ENCODE measurements around the gene MDM2.
"Not testable (repeated sequence)": the region's sequence is repeated elsewhere in the genome, so short reads cannot be mapped to it uniquely, and the experiment has no call there.

MDM2 gene

DNA sequence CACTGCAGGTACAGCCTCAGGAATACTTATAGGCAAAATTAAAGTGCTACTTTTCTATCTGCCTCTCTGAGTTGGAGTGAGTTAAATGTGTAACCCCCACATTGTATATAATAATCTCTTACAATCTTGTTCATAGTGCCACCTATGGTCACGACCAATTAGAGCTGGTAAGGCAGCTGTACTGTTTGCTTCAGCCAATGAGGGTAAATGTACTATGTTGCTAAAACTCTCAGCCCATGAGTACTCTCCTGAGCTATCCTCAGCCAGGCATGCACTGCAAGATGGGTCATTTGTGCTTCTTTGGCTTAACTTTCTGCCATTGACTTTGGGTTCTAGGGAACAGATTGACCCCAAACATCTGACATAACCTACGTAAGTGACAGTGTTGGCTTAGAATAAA, 15.0 kb upstream of the MDM2 start:
- Histone ChIP-seq H3K27ac (ENCODE audit: low read depth, low read length) (no peak overlapping the region), H3K9me3 (ENCODE audit: control insufficient read depth in 5 of 5, low read length in 5 of 5) (no peaks in the 10 kb centered on the region), H3K4me3 (ENCODE audit: low read depth in 1 of 5, low read length in 5 of 5) (no peak overlapping the region), H3K36me3 (ENCODE audit: control insufficient read depth in 5 of 5, insufficient read depth in 5 of 5, low read length in 5 of 5) (no peaks in the 10 kb centered on the region), H3K4me1 (ENCODE audit: control insufficient read depth in 5 of 5, insufficient read depth in 5 of 5, low read length in 5 of 5) (peaks cover 0 to 1% (median 0%) of the 10 kb centered on the region in 5 donors), H3K9ac (ENCODE audit: low read length in 5 of 5) (no peak overlapping the region), H3K27me3 (ENCODE audit: control insufficient read depth in 5 of 5, insufficient read depth in 4 of 5, low read length in 5 of 5) (no peaks in the 10 kb centered on the region)

DNA sequence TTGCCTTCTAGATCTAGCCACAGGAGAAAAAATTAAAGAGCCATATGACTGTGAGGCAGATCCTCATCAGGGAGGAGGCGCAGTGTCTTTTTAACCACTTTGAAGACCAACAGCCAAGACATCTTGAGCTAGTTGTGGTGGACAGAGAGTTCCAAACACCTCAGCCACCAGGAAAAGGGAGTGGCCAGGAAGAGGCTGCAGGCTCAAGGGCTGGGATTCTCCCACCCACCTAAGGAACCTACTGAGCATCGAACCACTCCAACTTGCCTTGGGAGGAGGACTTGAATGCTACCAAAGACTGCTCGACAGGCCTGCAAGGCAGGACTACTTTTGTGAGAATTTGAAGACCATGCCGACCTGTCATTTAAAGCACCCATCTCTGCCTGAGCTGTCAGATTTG, 14.5 kb upstream of the MDM2 start:
- Histone ChIP-seq H3K27ac (ENCODE audit: low read depth, low read length) (no peak overlapping the region), H3K9me3 (ENCODE audit: control insufficient read depth in 5 of 5, low read length in 5 of 5) (no peaks in the 10 kb centered on the region), H3K27me3 (ENCODE audit: control insufficient read depth in 5 of 5, insufficient read depth in 4 of 5, low read length in 5 of 5) (no peaks in the 10 kb centered on the region), H3K36me3 (ENCODE audit: control insufficient read depth in 5 of 5, insufficient read depth in 5 of 5, low read length in 5 of 5) (no peaks in the 10 kb centered on the region), H3K9ac (ENCODE audit: low read length in 5 of 5) (no peak overlapping the region), H3K4me1 (ENCODE audit: control insufficient read depth in 5 of 5, insufficient read depth in 5 of 5, low read length in 5 of 5) (no peaks in the 10 kb centered on the region), H3K4me3 (ENCODE audit: low read depth in 1 of 5, low read length in 5 of 5) (no peak overlapping the region)

DNA sequence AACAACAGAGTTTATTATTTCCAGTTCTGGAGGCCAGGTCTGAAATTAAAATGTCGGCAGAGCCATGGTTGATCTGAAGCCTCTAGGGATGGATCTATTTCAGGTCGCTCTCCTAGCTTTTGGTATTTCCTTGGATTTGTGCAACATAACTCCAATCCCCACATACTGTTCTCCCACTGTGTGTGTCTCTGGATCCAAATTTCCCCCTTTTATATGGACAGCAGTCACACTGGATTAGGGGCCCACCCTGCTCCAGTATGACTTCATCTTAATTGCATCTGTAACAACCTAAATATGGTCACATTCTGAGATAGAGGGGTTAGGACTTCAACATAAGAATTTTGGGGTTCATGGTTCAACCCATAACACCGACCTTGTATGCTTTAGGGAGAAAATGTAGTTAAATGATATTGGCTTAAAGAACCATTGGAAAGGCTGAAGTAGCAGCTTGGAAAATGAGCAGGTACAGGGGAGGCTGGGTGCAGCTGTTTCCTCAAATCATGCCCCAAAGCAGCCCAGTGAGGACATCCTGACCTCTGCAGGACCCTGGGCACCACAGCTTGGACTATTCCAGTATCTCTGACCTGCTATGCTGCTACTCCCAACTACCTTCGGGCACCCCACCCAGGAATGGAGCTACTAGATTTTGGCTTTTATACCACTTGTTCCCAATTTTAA, 13.9 kb upstream of the MDM2 start:
- Histone ChIP-seq H3K9ac (ENCODE audit: low read length in 5 of 5) (no peak overlapping the region), H3K4me3 (ENCODE audit: low read depth in 1 of 5, low read length in 5 of 5) (no peak overlapping the region), H3K4me1 (ENCODE audit: control insufficient read depth in 5 of 5, insufficient read depth in 5 of 5, low read length in 5 of 5) (no peaks in the 10 kb centered on the region), H3K27ac (ENCODE audit: low read depth, low read length) (no peak overlapping the region), H3K36me3 (ENCODE audit: control insufficient read depth in 5 of 5, insufficient read depth in 5 of 5, low read length in 5 of 5) (no peaks in the 10 kb centered on the region), H3K27me3 (ENCODE audit: control insufficient read depth in 5 of 5, insufficient read depth in 4 of 5, low read length in 5 of 5) (no peaks in the 10 kb centered on the region), H3K9me3 (ENCODE audit: control insufficient read depth in 5 of 5, low read length in 5 of 5) (no peaks in the 10 kb centered on the region)

DNA sequence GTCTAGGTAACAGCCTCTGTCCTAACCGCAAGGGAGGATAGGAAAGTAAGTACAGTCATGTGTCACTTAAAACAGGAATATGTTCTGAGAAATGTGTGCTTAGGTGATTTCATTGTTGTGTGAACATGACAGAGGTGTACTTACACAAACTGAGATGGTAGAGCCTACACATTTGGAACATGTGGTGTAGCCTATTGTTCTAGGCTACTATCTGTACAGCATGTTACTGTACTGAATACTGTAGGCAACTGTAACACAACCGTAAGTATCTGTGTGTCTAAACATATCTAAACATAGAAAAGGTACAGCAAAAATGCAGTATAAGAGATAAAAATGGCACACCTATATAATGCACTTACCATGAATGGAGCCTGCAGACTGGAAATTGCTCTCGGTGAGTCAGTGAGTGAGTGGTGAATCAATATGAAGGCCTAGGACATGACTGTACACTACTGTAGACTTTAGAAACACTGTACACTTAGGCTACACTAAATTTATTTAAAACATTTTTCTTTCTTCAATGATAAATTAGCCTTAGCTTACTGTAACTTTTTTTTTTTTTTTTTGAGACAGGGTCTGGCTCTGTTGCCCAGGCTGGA, 13.2 kb upstream of the MDM2 start:
- H3K4me1 ChIP-seq (ENCODE audit: control insufficient read depth in 5 of 5, insufficient read depth in 5 of 5, low read length in 5 of 5) = no peaks in the 10 kb centered on the region
- no peak overlapping the region for H3K9ac ChIP-seq (ENCODE audit: low read length in 5 of 5)
- no peaks in the 10 kb centered on the region for H3K27me3 ChIP-seq (ENCODE audit: control insufficient read depth in 5 of 5, insufficient read depth in 4 of 5, low read length in 5 of 5)
- no peak overlapping the region for H3K4me3 ChIP-seq (ENCODE audit: low read depth in 1 of 5, low read length in 5 of 5)
- no peaks in the 10 kb centered on the region for H3K9me3 ChIP-seq (ENCODE audit: control insufficient read depth in 5 of 5, low read length in 5 of 5)
- H3K36me3 ChIP-seq (ENCODE audit: control insufficient read depth in 5 of 5, insufficient read depth in 5 of 5, low read length in 5 of 5) = no peaks in the 10 kb centered on the region
- H3K27ac ChIP-seq (ENCODE audit: low read depth, low read length) = no peak overlapping the region

DNA sequence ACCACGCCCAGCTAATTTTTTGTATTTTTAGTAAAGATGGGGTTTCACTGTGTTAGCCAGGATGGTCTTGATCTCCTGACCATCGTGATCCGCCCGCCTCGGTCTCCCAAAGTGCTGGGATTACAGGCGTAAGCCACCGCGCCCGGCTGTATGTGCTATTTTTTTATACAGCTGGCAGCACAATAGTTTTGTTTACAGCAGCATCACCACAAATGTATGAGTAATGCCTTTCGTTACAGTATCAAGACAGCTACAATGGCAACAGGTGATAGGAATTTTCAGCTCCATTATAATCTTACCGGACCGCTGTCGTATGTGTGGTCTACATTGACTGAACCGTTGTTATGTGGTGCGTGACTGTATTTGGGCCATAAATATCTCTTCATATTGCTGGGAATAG, 11.6 kb upstream of the MDM2 start:
- no peaks in the 10 kb centered on the region for H3K4me1 ChIP-seq (ENCODE audit: control insufficient read depth in 5 of 5, insufficient read depth in 5 of 5, low read length in 5 of 5)
- H3K36me3 ChIP-seq (ENCODE audit: control insufficient read depth in 5 of 5, insufficient read depth in 5 of 5, low read length in 5 of 5) = no peaks in the 10 kb centered on the region
- H3K4me3 ChIP-seq (ENCODE audit: low read depth in 1 of 5, low read length in 5 of 5) = no peak overlapping the region
- no peaks in the 10 kb centered on the region for H3K9me3 ChIP-seq (ENCODE audit: control insufficient read depth in 5 of 5, low read length in 5 of 5)
- no peak overlapping the region for H3K27ac ChIP-seq (ENCODE audit: low read depth, low read length)
- H3K27me3 ChIP-seq (ENCODE audit: control insufficient read depth in 5 of 5, insufficient read depth in 4 of 5, low read length in 5 of 5) = no peaks in the 10 kb centered on the region
- H3K9ac ChIP-seq (ENCODE audit: low read length in 5 of 5) = no peak overlapping the region

- no peak overlapping the region for H3K9ac ChIP-seq (ENCODE audit: low read length in 5 of 5)
Observed at GRCh38 chr12:68798882-68799234, 9.1 kb upstream of the MDM2 start.

GRCh38 chr12:68800294-68800693, 7.7 kb upstream of the MDM2 start:
- Histone ChIP-seq H3K9ac (ENCODE audit: low read length in 5 of 5) (no peak overlapping the region), H3K4me3 (ENCODE audit: low read depth in 1 of 5, low read length in 5 of 5) (no peak overlapping the region), H3K27me3 (ENCODE audit: control insufficient read depth in 5 of 5, insufficient read depth in 4 of 5, low read length in 5 of 5) (no peaks in the 10 kb centered on the region), H3K9me3 (ENCODE audit: control insufficient read depth in 5 of 5, low read length in 5 of 5) (no peaks in the 10 kb centered on the region), H3K36me3 (ENCODE audit: control insufficient read depth in 5 of 5, insufficient read depth in 5 of 5, low read length in 5 of 5) (no peaks in the 10 kb centered on the region), H3K4me1 (ENCODE audit: control insufficient read depth in 5 of 5, insufficient read depth in 5 of 5, low read length in 5 of 5) (peaks cover 0 to 2% (median 0%) of the 10 kb centered on the region in 5 donors), H3K27ac (ENCODE audit: low read depth, low read length) (no peak overlapping the region)

More at GRCh38 chr12:68798882-68799234, 9.1 kb upstream of the MDM2 start:
- Histone ChIP-seq H3K9me3 (ENCODE audit: control insufficient read depth in 5 of 5, low read length in 5 of 5) (no peaks in the 10 kb centered on the region), H3K27ac (ENCODE audit: low read depth, low read length) (no peak overlapping the region), H3K4me3 (ENCODE audit: low read depth in 1 of 5, low read length in 5 of 5) (no peak overlapping the region), H3K4me1 (ENCODE audit: control insufficient read depth in 5 of 5, insufficient read depth in 5 of 5, low read length in 5 of 5) (peaks cover 0 to 2% (median 0%) of the 10 kb centered on the region in 5 donors), H3K27me3 (ENCODE audit: control insufficient read depth in 5 of 5, insufficient read depth in 4 of 5, low read length in 5 of 5) (no peaks in the 10 kb centered on the region), H3K36me3 (ENCODE audit: control insufficient read depth in 5 of 5, insufficient read depth in 5 of 5, low read length in 5 of 5) (no peaks in the 10 kb centered on the region)

DNA sequence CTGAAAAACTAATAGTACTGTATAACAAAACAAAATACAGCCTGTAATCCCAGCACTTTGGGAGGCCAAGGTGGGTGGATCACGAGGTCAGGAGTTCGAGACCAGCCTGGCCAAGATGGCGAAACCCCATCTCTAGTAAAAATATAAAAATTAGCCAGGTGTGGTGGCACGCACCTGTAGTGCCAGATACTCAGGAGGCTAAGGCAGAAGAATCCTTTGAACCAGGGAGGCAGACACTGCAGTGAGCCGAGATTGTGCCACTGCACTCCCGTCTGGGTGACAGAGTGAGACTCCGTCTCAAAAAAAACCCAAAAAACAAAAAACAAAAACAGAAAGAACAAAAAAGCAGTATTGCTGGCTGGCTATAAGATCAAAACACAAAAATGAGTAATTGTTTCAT, 6.9 kb upstream of the MDM2 start:
- H3K9ac ChIP-seq (ENCODE audit: low read length in 5 of 5); H3K27ac ChIP-seq (ENCODE audit: low read depth, low read length): not testable (repeated sequence)

GRCh38 chr12:68802372-68802745, 5.6 kb upstream of the MDM2 start:
- H3K36me3 ChIP-seq (ENCODE audit: control insufficient read depth in 5 of 5, insufficient read depth in 5 of 5, low read length in 5 of 5); H3K27ac ChIP-seq (ENCODE audit: low read depth, low read length); H3K4me3 ChIP-seq (ENCODE audit: low read depth in 1 of 5, low read length in 5 of 5); H3K4me1 ChIP-seq (ENCODE audit: control insufficient read depth in 5 of 5, insufficient read depth in 5 of 5, low read length in 5 of 5); H3K9me3 ChIP-seq (ENCODE audit: control insufficient read depth in 5 of 5, low read length in 5 of 5); H3K27me3 ChIP-seq (ENCODE audit: control insufficient read depth in 5 of 5, insufficient read depth in 4 of 5, low read length in 5 of 5); H3K9ac ChIP-seq (ENCODE audit: low read length in 5 of 5): not testable (repeated sequence)

More for the DNA sequence above, 6.9 kb upstream of the MDM2 start:
- H3K36me3 ChIP-seq (ENCODE audit: control insufficient read depth in 5 of 5, insufficient read depth in 5 of 5, low read length in 5 of 5); H3K9me3 ChIP-seq (ENCODE audit: control insufficient read depth in 5 of 5, low read length in 5 of 5); H3K4me1 ChIP-seq (ENCODE audit: control insufficient read depth in 5 of 5, insufficient read depth in 5 of 5, low read length in 5 of 5); H3K4me3 ChIP-seq (ENCODE audit: low read depth in 1 of 5, low read length in 5 of 5); H3K27me3 ChIP-seq (ENCODE audit: control insufficient read depth in 5 of 5, insufficient read depth in 4 of 5, low read length in 5 of 5): not testable (repeated sequence)

DNA sequence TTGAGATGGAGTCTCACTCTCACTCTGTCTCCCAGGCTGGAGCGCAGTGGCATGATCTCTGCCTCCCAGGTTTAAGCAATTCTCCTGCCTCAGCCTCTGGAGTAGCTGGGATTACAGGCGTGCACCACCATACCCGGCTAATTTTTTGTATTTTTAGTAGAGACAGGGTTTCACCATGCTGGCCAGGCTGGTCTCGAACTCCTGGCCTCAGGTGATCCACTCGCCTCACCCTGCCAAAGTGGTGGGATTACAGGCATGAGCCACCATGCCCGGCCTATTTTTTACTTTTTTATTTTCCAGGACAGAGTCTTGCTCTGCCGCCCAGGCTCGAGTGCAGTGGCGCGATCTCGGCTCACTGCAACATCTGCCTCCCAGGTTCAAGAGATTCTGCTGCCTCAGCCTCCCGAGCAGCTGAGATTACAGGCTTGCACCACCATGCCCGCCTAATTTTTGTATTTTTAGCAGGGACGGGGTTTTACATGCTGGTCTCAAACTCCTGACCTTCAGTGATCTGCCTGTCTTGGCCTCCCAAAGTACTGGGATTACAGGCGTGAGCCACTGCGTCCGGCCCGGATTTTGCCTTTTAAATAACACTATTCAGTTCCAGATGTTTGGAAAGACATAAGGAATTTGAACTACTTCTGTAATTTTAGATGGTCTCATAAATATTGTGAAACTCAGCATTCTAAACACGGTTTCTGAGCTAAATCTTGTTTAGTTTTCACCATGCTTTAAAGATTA, 4.9 kb upstream of the MDM2 start:
- not testable (repeated sequence) for H3K9ac ChIP-seq (ENCODE audit: low read length in 5 of 5); H3K27ac ChIP-seq (ENCODE audit: low read depth, low read length); H3K27me3 ChIP-seq (ENCODE audit: control insufficient read depth in 5 of 5, insufficient read depth in 4 of 5, low read length in 5 of 5); H3K36me3 ChIP-seq (ENCODE audit: control insufficient read depth in 5 of 5, insufficient read depth in 5 of 5, low read length in 5 of 5); H3K4me1 ChIP-seq (ENCODE audit: control insufficient read depth in 5 of 5, insufficient read depth in 5 of 5, low read length in 5 of 5); H3K9me3 ChIP-seq (ENCODE audit: control insufficient read depth in 5 of 5, low read length in 5 of 5); H3K4me3 ChIP-seq (ENCODE audit: low read depth in 1 of 5, low read length in 5 of 5)

Measured in subcutaneous abdominal adipose tissue (tissue), 5 donors.